NOMO-1 (cell line): ENCODE measurements around the gene JAZF1.
A peak's percentile ranks its signal among the peaks of the same experiment; 100 is the strongest.

Experiments
- DNase-seq, 2 experiments: peaks; one replicate each; lab custom pipeline; 2025; ENCODE audit not compliant: unreplicated experiment in 2 of 2; lab: John Stamatoyannopoulos, UW

Gene JAZF1

DNA sequence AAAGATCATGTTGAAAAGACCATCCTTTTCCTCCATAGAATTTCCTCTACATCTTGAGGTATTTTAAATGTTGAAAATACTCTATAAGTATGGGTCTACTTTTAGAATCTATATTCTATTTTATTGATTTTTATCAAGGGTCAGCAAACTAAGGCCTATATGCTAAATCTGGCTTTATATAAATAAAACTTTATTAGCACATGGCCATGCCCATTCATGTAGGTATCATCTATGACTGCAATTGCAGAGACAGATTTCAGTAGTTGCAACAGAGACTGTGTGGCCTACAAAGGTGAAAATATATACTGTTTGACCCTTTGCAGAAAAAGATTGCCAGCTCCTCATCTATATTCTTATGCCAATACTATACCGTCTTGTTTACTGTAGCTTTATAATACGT lies 367.9 kb downstream of the JAZF1 start:
- no peak for DNase-seq

DNA sequence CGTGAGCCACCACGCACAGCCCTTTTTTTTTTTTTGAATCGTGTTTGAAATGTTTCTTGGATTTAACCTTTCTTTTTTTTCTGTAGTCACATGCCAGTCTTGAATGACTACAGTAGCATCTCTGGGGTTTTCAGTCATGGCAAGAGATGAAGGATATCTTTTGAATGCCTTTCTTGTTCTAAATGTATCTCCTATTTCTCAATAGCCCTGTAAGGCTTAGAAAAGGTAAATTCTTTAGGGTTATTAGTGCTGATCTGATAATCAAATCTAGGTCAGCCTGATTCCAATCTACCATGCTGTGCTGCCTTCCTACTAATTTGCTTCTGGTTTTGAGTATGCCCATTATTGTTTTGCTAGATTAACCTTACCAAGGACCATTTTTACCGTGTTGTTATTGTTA lies 370.4 kb downstream of the JAZF1 start:
- DNase-seq, result no peak

DNA sequence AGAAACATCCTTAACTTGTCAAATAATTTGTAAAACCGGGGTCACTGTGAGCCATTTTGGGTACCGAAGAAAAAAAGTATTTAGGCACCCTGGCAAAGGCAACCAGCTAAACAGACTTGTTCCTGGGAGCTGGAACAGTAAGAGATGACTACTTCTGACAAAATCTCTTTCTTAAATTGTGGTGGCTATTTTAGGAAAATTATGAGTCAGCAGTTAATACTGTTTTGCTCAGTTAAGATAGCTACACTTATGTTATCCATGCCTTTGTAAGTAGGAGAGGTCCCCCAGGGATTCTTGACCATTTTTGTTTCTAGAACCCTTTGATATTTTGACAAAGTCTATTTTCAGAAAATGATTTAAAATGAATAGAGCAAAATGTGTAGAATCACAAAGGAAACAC lies 372.0 kb downstream of the JAZF1 start:
- DNase-seq, result no peak

GRCh38 chr7:27804139-27804538 lies 376.5 kb downstream of the JAZF1 start:
- DNase-seq, result no peak

DNA sequence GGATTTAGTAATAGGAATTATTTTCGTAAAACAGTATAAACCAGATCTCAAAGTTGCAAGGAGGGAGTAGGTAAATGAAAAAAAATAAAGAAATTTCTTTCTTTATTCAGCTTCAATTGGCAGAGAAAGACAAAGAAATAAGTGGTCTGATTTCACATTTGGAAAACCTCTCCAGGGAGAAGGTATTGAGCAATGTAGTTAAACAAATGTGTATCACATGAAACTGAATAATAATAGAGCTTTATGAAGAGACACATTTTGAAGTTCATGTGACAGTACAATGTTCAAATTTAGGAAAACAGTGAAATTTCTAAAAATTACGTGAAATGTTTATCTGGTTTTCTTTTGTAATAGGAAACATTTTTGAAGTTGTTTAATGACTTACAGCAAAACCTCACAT lies 377.6 kb downstream of the JAZF1 start:
- no peak for DNase-seq

GRCh38 chr7:27799212-27799611 lies 381.4 kb downstream of the JAZF1 start:
- DNase-seq, result no peak

DNA sequence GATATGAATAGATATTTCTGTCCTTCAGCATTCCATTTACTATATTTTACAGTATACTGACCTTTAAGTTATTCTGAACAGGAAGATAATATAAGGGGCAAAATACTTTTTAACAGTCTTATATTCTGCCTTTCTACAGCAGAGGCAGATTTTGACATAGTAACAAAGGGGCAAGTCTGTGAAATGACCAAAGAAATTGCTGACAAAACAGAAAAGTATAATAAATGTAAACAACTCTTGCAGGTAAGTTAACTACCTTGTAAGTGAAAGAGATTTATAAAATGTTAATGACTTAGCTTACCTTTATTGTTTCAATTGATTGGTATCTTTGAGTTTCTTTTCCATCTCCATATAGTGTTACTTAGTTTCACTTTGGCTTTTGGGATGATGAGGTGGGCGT lies 384.6 kb downstream of the JAZF1 start:
- DNase-seq, result no peak

DNA sequence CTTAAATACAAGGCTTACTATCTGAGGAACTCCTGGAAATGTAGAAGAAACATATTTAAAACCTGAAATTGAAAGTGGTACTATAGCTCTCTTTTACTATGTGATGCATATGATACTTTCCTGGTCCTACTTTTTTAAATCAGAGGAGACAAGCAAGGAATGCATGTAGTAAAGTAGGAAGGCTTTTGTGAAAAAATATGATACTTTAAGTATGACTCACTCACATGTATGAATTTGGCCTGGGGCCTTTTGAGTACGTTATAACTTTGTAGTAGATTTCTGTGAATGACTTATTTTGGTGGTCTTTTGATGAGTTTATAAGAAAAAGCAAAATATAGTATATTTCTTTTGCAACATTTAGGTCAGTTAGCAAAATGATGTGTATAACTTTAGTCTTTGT lies 386.8 kb downstream of the JAZF1 start:
- DNase-seq, result no peak

GRCh38 chr7:27788437-27788836 lies 392.2 kb downstream of the JAZF1 start:
- DNase-seq, result no peak

DNA sequence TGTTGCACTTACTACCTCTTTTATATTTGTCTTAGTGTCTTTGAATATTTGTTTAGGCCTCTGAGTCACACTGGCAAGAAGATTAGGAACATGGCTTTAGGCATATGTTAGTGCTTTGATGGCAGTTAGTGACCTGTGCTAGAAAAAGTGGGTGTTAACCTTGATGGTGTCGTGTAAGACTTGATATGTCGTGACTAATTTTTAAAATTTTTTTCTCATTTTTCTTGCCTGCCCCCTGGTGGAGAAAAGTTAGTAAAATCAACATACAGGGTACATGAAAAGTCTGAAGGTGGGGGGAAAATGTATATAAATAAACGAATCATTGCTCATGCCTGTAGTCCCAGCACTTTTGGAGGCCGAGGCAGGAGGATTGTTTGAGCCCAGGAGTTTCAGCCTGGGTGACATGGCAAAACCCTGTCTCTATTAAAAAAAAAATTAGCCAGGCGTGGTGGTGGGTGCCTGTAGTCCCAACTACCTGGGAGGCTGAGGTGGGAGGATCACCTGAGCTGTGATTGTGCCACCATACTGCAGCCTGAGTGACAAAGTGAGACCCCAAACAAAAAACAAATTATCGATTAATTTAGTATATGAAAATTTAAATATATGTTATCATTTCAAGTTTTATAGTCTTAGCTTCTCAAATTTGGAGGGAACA lies 396.1 kb downstream of the JAZF1 start:
- DNase-seq, result peak; percentile 0 to 38

DNA sequence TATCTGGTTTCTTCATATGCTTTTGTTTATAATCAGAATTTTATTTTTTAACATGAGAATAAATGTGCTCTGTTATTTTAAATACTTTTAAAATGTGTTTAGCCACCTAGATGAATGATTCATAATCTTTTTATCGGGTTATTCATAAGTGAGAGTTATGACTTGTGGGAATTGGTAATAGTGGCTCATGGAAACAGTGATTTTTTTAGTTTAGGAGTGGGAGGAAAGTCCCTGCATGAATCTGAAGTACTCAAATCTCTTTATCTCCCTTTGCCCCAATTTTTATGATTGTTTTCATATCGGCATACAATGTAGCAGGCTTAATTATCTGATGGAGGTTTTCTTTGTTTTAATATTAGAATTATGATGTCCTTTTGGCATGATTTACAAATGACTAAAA lies 397.7 kb downstream of the JAZF1 start:
- DNase-seq, result no peak

- DNase-seq, result no peak
Observed at GRCh38 chr7:27781188-27781587, 399.4 kb downstream of the JAZF1 start.
